Endodermal cell (in vitro differentiated cells): ENCODE results near the gene ATP1A1. TPM values are rescaled to one million over a fixed set of nuclear protein-coding genes. Genes with fewer than 3 reads are reported as not detected.

ENCODE experiments used
- DNase-seq: peaks from one replicate; pipeline ENCODE4 v3.0.0-alpha.2; 2017
- H3K27ac ChIP-seq: 2 replicates; pipeline ENCODE4 v1.5.1; 2013; ENCODE audit warnings: mild to moderate bottlenecking, low read depth, low read length, moderate library complexity
- H3K27me3 ChIP-seq: 2 replicates; pipeline ENCODE4 v1.6.1; 2013; ENCODE audit warnings: mild to moderate bottlenecking, low read length, moderate library complexity; ENCODE audit not compliant: insufficient read depth, control insufficient read depth, poor library complexity, severe bottlenecking
- H3K36me3 ChIP-seq: 2 replicates; pipeline ENCODE4 v1.7.0; 2013; ENCODE audit warnings: mild to moderate bottlenecking, low read length, moderate library complexity; ENCODE audit not compliant: control insufficient read depth, insufficient read depth
- H3K4me1 ChIP-seq: one replicate; pipeline ENCODE4 v1.7.0; 2013; ENCODE audit warnings: low read length; ENCODE audit not compliant: control insufficient read depth, insufficient read depth
- H3K4me3 ChIP-seq: 2 replicates; pipeline ENCODE4 v1.5.1; 2013; ENCODE audit warnings: mild to moderate bottlenecking, low read length, moderate library complexity
- H3K9ac ChIP-seq: 2 replicates; pipeline ENCODE4 v1.6.1; 2013; ENCODE audit warnings: mild to moderate bottlenecking, low read length, moderate library complexity; ENCODE audit not compliant: poor library complexity, severe bottlenecking; ENCODE audit errors: extremely low read depth
- H3K9me3 ChIP-seq: 2 replicates; pipeline ENCODE4 v1.6.1; 2013; ENCODE audit warnings: mild to moderate bottlenecking, low read length, moderate library complexity; ENCODE audit not compliant: control insufficient read depth
- H3K27ac Mint-ChIP-seq: 2 replicates; pipeline ENCODE4 v1.8.0; 2020; ENCODE audit warnings: mixed read lengths
- H3K27me3 Mint-ChIP-seq: 2 replicates; pipeline ENCODE4 v1.8.0; 2021; ENCODE audit warnings: mild to moderate bottlenecking, mixed read lengths; ENCODE audit not compliant: insufficient read depth
- H3K36me3 Mint-ChIP-seq: 2 replicates; pipeline ENCODE4 v1.8.0; 2020; ENCODE audit warnings: low read depth, mixed read lengths
- H3K4me1 Mint-ChIP-seq: 2 replicates; pipeline ENCODE4 v1.8.0; 2020; ENCODE audit warnings: mixed read lengths
- H3K4me3 Mint-ChIP-seq: 2 replicates; pipeline ENCODE4 v1.8.0; 2020; ENCODE audit warnings: mild to moderate bottlenecking, moderate library complexity, mixed read lengths
- H3K9me3 Mint-ChIP-seq: 2 replicates; pipeline ENCODE4 v1.8.0; 2020; ENCODE audit warnings: mild to moderate bottlenecking, mixed read lengths
- WGBS, 2 experiments: methylation state at CpG; one replicate each; pipeline versions ENCODE4 v1.1.5 to v1.1.7; 2013; ENCODE audit warnings: missing lambda C conversion rate in 2 of 2, mixed read lengths in 1 of 2; ENCODE audit not compliant: insufficient coverage in 1 of 2, insufficient read length in 1 of 2; 5-methylcytosine and 5-hydroxymethylcytosine counted together
- total RNA-seq, 2 donors: library from RNA; stranded (reverse); fragmentation: NEBNext Ultra II Directional in 1 of 2; extraction: Animal tissue kit (Norgen Biotek cat#: 25700) in 1 of 2; gene quantifications; 2 replicates in 1 of 2; 3 replicates in 1 of 2; pipeline ENCODE4 v1.2.1, GENCODE V29; 2021
- TF ChIP-seq, protein P1 (sequence below): fragments of 200-600 bp; sonication (generic); conservative IDR thresholded peaks from 2 replicates; pipeline ENCODE4 v1.5.0; 2021; ENCODE audit warnings: antibody characterized with exemption, mild to moderate bottlenecking

ATP1A1 gene
- total RNA-seq, 2 donors from 2014 or later: 359 to 398 TPM

DNA sequence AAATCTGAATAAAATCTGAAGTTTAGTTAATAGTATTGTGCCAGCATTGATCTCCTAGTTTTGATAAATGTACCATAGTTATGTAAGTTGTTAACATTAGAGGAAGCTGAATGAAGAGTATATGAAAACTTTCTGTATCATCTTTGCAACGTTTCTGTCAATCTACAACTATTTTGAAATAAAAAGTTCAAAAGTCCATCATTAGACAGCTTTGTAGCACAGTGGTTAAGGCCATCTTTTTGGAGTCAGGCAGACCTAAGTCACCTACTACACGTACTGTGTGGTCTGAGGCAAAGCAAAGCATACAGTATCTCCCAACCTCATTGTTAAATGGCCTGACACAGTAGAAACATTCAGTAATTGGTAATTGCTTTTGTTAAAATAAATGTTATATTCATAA, 47.9 kb upstream of the ATP1A1 start:
- no peak overlapping the region for H3K9ac ChIP-seq
- Mint-ChIP-seq H3K4me1 (peaks cover 20% of the 10 kb centered on the region), H3K27ac (no peak overlapping the region), H3K4me3 (no peak overlapping the region), H3K36me3 (no peaks in the 10 kb centered on the region), H3K27me3 (no peaks in the 10 kb centered on the region), H3K9me3 (no peaks in the 10 kb centered on the region)
- H3K9me3 ChIP-seq: no peaks in the 10 kb centered on the region
- no peaks in the 10 kb centered on the region for H3K36me3 ChIP-seq
- 73 to 100% methylated on average over 1 to 2 of the region's 2 CpGs for WGBS, 2 experiments
- no peak overlapping the region for H3K4me3 ChIP-seq
- no peaks in the 10 kb centered on the region for H3K4me1 ChIP-seq
- no peak for DNase-seq
- TF ChIP-seq, protein P1, sequence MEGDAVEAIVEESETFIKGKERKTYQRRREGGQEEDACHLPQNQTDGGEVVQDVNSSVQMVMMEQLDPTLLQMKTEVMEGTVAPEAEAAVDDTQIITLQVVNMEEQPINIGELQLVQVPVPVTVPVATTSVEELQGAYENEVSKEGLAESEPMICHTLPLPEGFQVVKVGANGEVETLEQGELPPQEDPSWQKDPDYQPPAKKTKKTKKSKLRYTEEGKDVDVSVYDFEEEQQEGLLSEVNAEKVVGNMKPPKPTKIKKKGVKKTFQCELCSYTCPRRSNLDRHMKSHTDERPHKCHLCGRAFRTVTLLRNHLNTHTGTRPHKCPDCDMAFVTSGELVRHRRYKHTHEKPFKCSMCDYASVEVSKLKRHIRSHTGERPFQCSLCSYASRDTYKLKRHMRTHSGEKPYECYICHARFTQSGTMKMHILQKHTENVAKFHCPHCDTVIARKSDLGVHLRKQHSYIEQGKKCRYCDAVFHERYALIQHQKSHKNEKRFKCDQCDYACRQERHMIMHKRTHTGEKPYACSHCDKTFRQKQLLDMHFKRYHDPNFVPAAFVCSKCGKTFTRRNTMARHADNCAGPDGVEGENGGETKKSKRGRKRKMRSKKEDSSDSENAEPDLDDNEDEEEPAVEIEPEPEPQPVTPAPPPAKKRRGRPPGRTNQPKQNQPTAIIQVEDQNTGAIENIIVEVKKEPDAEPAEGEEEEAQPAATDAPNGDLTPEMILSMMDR: no peak
- H3K27ac ChIP-seq: no peak overlapping the region
- H3K27me3 ChIP-seq: no peaks in the 10 kb centered on the region

DNA sequence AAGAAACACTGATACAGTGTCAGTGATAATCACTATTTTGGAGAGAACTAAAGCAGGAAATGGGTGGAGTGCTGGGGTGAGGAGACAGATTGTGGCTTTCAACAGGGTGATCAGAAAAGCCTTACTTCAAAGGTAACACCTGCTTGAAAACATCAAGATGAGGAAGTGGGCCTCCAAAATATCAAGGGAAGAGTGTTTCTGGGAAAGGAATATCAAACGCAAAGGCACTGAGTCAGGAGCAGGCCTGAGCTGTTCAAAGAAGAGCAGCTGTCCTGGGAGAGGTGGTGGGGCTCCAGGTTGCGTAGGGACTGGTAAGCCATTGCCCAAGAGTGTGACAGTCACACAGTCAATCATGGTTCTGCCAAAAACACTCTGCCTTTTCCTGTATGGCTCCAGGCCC, 47.1 kb upstream of the ATP1A1 start:
- DNase-seq: peak; percentile 57
- Histone ChIP-seq H3K27me3 (no peaks in the 10 kb centered on the region), H3K4me3 (peak overlapping the region; percentile 10), H3K27ac (no peak overlapping the region), H3K9me3 (no peaks in the 10 kb centered on the region), H3K4me1 (peaks cover 3% of the 10 kb centered on the region), H3K9ac (no peak overlapping the region), H3K36me3 (no peaks in the 10 kb centered on the region)
- H3K9me3 Mint-ChIP-seq: no peaks in the 10 kb centered on the region
- peak overlapping the region; percentile 63 for H3K27ac Mint-ChIP-seq
- no peaks in the 10 kb centered on the region for H3K36me3 Mint-ChIP-seq
- WGBS, 2 experiments: 80 to 82% methylated on average over 2 of the region's 2 CpGs
- no peak overlapping the region for H3K4me3 Mint-ChIP-seq
- TF ChIP-seq, protein P1: no peak
- peaks cover 22% of the 10 kb centered on the region for H3K4me1 Mint-ChIP-seq
- no peaks in the 10 kb centered on the region for H3K27me3 Mint-ChIP-seq

DNA sequence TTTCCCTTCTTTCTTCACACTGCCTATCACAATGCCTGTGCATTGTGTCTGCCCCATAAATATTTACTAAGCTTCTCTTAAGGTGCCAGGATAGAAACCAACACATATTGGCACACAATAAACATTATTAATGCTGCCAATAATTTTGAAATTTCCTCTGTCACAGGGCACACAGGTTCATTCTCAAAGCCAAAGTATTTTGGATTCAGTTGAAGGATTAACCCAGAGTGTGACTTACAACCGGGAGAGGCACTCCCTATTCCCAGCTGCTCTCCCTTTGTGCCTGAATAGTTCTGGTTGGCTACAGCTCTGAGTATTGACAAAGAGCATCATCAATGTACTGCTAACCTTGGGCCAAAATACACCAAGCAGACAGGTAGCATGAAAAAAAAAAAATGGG, 46.6 kb upstream of the ATP1A1 start:
- Histone ChIP-seq H3K9me3 (no peaks in the 10 kb centered on the region), H3K9ac (no peak overlapping the region), H3K4me1 (peaks cover 3% of the 10 kb centered on the region), H3K27me3 (no peaks in the 10 kb centered on the region), H3K27ac (no peak overlapping the region), H3K4me3 (no peak overlapping the region), H3K36me3 (no peaks in the 10 kb centered on the region)
- no peaks in the 10 kb centered on the region for H3K36me3 Mint-ChIP-seq
- TF ChIP-seq, protein P1: no peak
- no peak overlapping the region for H3K4me3 Mint-ChIP-seq
- WGBS, 2 experiments: 81 to 100% methylated on average over 1 of the region's 1 CpG
- no peaks in the 10 kb centered on the region for H3K9me3 Mint-ChIP-seq
- no peaks in the 10 kb centered on the region for H3K27me3 Mint-ChIP-seq
- peaks cover 22% of the 10 kb centered on the region for H3K4me1 Mint-ChIP-seq
- no peak for DNase-seq
- no peak overlapping the region for H3K27ac Mint-ChIP-seq
